Activated naive CD4-positive, alpha-beta T cell treated with Interleukin-2 at 50 U/mL for 16 hours (primary cell): ENCODE measurements around the gene COL26A1.
"Not testable (repeated sequence)": the region's sequence is repeated elsewhere in the genome, so short reads cannot be mapped to it uniquely, and the experiment has no call there.

Experiments
- DNase-seq: peaks from one replicate; pipeline ENCODE4 v3.0.0-alpha.2; 2020

The COL26A1 gene

DNA sequence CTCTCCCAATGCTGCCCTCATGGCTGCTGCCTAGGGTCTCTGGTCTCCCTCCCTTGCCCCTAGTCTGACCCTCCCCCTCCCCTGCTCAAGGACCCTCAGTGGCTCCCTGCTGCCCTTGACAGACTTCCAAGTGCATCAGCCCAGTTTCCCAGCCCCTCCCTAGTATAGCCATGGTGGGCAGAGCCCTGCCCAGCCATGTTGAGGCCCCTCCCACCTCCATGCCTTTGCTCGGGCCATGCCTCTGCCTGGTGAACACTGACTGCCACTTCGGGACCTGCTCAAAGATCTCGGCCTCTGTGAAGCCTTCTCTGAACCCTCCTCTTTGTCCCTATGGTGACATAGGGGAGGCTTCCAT is 193.2 kb downstream of the COL26A1 start:
- no peak for DNase-seq

DNA sequence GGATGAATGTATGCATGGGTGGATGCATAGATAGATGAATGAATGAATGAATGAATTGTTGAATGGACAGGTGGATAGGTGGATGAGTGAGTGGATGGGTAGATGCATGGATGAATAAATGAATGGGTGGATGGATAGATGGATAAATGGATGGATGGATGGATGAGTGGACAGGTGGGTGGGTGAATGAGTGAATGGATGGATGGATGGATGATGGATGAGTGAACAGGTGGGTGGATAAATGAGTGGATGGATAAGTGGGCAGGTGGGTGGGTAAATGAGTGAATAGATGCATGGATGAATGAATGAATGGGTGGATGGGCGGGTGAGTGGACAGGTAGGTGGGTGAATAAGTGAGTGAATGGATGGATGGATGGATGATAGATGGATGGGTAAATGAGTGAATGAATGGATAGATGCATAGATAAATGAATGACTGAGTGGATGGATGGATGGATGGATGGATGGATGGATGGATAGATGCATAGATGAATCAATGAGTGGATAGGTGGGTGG is 193.8 kb downstream of the COL26A1 start:
- no peak for DNase-seq

DNA sequence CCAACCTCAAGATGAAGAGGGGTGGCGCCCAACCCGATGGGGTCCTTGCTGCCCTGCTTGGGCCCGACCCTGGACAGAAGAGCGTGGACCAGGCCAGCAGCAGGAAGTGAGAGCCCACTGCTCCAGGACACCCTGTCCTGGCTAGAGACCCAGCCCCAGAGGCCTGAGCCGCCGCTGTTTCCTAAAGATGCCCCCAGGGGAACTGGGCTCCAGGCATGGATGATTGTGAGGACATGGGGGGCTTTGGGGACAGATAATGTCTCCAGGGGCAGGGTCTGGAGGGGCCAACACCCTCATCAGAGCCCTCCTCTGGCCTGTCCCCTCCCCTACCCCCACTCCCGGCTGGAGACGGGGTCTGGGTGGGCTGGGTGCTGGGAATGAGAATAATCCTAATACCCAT is 194.7 kb downstream of the COL26A1 start:
- DNase-seq = no peak

GRCh38 chr7:101557978-101558741 is 195.5 kb downstream of the COL26A1 start:
- no peak for DNase-seq

GRCh38 chr7:101558742-101559325 is 196.2 kb downstream of the COL26A1 start:
- no peak for DNase-seq

DNA sequence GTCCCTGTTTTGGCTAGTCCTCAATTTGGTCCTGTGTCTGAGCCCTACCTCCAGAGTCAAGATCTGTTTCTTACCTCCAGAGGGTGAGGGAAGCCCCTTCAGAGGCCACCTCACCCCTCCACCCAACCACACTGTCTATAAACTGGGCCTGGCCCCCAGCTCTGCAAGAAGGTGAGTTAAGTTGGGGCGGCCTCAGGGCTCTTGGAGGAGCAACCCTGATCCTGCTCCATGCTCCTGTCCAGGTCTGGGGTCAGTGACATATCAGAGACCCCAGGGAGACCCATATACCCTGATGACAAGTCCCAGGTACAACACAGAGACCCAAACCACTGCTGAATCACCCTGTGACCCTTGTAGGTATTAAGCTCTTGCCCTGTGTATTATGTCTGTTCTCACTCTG is 196.9 kb downstream of the COL26A1 start:
- DNase-seq = no peak

- not testable (repeated sequence) for DNase-seq
Measured at GRCh38 chr7:101560021-101560420, 197.3 kb downstream of the COL26A1 start.

GRCh38 chr7:101560856-101561255 is 198.2 kb downstream of the COL26A1 start:
- DNase-seq = no peak

- DNase-seq = not testable (repeated sequence)
Measured at GRCh38 chr7:101561293-101561692, 198.6 kb downstream of the COL26A1 start.

DNA sequence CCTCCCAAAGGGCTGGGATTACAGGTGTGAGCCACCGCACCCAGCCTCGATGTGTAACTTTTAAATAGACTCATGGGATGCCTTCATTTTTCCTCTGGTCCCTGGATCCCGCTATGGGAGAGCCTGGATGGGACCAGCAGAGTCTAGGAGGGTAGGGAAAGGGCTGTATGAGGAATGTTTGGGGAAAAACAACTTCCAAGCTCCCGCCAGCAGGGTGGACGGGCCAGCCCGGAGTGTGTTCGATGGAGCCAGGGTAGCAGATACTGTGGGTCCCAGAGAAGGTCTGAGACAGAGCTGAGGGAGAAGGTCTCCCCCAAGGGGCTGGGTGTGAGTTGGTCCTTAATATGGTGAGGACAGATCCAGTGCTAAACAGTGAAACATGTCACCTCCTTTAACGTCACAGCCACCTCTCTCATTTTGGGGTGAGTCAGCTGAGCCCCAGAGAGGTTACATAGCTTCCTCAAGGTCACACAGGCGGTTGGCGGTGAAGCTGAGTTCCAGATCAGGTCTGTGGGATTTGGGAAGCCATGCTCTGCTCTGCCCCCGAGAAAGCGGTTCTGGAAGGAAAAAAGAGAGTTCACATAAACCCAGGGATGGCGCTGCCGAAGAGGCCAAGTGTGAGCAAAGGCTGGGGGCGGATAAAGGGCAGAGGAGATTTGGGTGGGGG is 200.0 kb downstream of the COL26A1 start:
- DNase-seq = no peak

GRCh38 chr7:101563198-101563901 is 200.7 kb downstream of the COL26A1 start:
- DNase-seq = no peak

DNA sequence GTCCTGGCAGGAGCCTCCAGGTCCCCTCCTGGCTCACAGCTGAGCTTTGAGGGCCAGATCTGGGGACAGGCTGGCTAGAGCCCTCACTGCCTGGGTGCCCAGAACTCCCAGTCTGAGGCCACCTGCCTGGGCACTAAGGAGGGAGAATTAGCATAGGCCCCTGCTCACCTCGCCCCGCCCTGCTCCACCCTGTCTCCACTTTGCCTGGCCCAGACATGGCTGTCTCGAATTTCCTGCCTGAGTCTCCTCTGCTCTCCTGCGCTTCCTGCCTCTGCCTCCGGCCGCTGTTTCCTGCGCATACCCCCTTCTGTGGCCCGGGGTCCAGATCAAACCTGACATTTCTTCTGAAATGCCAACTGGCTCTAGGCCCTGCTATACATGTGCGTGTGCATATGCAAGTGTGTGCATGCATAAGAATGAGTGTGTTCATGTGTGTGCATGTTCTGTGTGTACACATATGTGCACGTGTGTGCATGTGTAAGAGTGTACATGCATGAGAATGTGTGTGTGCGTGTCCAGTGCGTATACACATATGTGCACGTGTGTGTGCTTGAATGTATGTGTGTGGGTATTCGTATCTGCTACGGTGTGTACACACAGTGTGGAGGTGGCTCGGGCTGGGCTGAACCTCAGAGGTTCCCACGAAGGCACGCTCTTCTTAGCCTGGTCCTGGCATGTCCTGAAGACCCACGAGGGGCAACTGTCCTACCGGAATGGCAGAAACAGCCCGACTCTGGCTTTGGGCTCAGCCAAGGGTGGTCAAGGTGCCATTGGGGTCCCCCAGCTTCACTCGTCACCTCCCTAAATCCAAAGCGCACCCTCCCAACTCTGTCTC is 201.5 kb downstream of the COL26A1 start:
- no peak for DNase-seq

DNA sequence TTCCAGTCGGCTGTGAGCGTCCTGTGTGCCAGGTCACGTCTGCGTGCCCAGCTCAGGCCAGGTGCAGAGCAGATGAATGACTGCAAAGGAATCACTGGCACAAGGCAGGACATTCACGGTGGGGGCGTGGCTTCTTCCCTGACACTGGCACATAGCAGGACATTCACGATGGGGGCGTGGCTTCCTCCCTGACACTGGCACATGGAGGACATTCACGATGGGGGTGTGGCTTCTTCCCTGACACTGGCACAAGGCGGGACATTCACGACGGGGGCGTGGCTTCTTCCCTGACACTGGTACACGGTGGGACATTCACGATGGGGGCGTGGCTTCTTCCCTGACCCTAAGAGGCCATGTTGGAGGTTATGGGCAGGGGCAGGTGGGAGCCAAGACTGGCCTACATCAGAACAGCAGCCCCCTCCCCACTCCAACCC is 202.1 kb downstream of the COL26A1 start:
- DNase-seq = no peak

GRCh38 chr7:101565601-101566209 is 203.0 kb downstream of the COL26A1 start:
- no peak for DNase-seq

DNA sequence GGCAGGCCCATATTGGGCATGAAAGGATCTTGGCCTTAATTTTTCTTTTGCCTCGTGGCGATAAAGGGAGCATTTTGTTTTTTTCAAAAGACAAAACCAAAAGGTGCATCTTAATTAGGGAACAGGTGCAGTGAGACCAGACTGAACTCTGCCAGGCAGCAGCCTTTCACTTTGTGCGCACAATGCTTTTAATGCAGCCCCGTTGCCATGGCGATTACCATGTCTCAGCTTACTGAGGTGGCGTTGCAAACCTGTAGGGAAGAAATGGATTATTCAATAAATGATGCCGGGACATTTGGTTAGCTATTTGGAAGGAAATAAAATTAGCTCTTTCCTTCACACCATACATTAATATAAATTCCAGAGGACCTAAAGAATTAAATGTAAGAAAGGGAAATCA is 204.6 kb downstream of the COL26A1 start:
- no peak for DNase-seq

- no peak for DNase-seq
Measured at GRCh38 chr7:101572156-101572555, 209.5 kb downstream of the COL26A1 start.

DNA sequence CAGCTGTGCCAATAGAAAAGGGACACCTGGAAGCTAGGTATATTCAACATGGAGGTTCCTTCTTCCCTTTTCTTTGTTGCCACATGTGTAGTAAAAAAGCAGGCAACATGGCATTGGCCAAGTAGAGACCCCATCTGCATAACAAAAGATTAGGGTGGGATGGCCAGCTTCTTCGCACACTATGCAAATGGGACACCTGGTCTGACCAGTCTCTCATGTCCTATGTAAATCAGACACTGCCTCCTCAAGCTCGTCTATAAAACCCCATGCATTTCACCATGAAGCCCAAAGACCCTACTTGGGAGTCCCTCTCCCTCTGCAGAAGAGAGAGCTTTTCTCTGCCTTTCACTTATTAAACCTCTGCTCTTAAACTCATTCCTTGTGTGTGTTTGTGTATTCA is 212.5 kb downstream of the COL26A1 start:
- no peak for DNase-seq

DNA sequence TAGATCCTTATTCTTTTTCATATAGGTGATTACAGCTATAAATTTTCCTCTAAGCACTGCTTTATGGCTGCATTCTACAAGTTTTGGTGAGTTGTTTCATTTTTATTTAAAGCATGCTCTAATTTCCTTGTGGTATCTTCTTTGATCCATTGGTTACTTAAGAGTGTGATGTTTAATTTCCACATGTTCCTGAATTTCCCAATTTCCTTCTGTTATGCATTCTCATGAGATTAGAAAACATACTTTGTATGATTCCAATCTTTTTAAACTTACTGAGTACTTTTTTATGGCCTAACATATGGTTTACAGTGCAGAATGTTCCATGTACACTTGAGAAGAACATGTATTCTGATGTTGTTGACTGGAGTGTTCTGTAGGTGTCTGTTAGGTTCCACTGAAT is 213.0 kb downstream of the COL26A1 start:
- no peak for DNase-seq

- no peak for DNase-seq
Measured at GRCh38 chr7:101576998-101577397, 214.3 kb downstream of the COL26A1 start.

- DNase-seq = no peak
Measured at GRCh38 chr7:101578552-101578951, 215.9 kb downstream of the COL26A1 start.

- no peak for DNase-seq
Measured at GRCh38 chr7:101580596-101580995, 217.9 kb downstream of the COL26A1 start.

- DNase-seq = no peak
Measured at GRCh38 chr7:101581891-101582290, 219.2 kb downstream of the COL26A1 start.
